ENCODE data around the gene RALGAPA2. TPM values are rescaled to one million over a fixed set of nuclear protein-coding genes. Genes with fewer than 3 reads are reported as not detected.
"Not testable (repeated sequence)": the region's sequence is repeated elsewhere in the genome, so short reads cannot be mapped to it uniquely, and the experiment has no call there.

RALGAPA2 gene
- total RNA-seq, 1 experiment from 2014 or later: 9.8 TPM

DNA sequence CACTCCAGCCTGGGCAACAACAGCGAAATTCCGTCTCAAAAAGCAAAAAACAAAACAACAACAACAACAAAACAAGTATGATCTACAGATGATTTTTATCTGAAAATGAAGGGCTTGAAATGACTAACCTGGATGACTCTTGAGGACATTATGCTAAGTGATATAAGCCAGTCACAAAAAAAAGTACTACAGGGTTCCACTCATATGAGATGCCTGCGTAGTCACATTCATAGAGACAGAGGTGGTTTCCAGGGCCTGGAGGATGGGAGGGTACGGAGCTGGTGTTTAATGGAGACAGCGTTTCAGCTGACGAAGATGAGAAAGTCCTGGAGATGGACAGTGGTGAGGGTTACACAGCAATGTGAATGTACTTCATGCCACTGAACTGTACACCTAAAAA, 352.8 kb downstream of the RALGAPA2 start:
- Histone ChIP-seq H3K79me2 (ENCODE audit: low read length) (no peaks in the 10 kb centered on the region), H3K4me1 (ENCODE audit: insufficient read depth, low read length) (peaks cover 5% of the 10 kb centered on the region; the same call in 1 of the 2 replicates), H3K36me3 (ENCODE audit: low read depth, low read length) (no peaks in the 10 kb centered on the region), H3K9ac (ENCODE audit: low read length) (no peak overlapping the region), H3K4me3 (ENCODE audit: low read length) (no peak overlapping the region), H3K4me2 (ENCODE audit: low read length) (no peak overlapping the region), H3K9me3 (ENCODE audit: low read length) (no peaks in the 10 kb centered on the region), H3K27ac (ENCODE audit: low read length) (no peak overlapping the region), H2AFZ (ENCODE audit: low read length) (no peak overlapping the region), H3F3A (ENCODE audit: low read length, unreplicated experiment) (no peaks in the 10 kb centered on the region), H3K27me3 (ENCODE audit: low read length) (peaks cover 37% of the 10 kb centered on the region), H4K20me1 (ENCODE audit: low read length) (no peaks in the 10 kb centered on the region), H3K9me2 (replicated peaks; ENCODE audit: low read length) (no peaks in the 10 kb centered on the region)
- TF ChIP-seq EZH2phosphoT487 (IDR thresholded peaks at IDR 0.05; ENCODE audit: borderline replicate concordance, low read length): no peak
- TF ChIP-seq EZH2 (IDR thresholded peaks at IDR 0.05; ENCODE audit: low read length, unreplicated experiment): no peak
- TF ChIP-seq CTCF (conservative IDR thresholded peaks at IDR 0.05; ENCODE audit: low read depth, low read length): no peak
- CTCF ChIA-PET: interaction anchor here (0.6 to 1.7 kb wide), 2 partner anchors 48 to 235 kb away, joined by 3 to 10 read pairs; no protein-coding TSS in a partner anchor
- no peak for DNase-seq
- intact Hi-C loops (cut with micrococcal nuclease): loop anchor here (1.0 to 5.0 kb wide), 5 partner anchors 49 to 275 kb away; no protein-coding TSS in a partner anchor
- ATAC-seq: no peak
- POLR2A ChIA-PET (ENCODE audit: unreplicated experiment): no interaction called here
- BruUV-seq (replicated peaks): no TSS peak

- Histone ChIP-seq H3K4me1 (ENCODE audit: insufficient read depth, low read length) (peaks cover 5% of the 10 kb centered on the region; the same call in 1 of the 2 replicates), H3K36me3 (ENCODE audit: low read depth, low read length) (no peaks in the 10 kb centered on the region), H3K79me2 (ENCODE audit: low read length) (no peaks in the 10 kb centered on the region), H3K9ac (ENCODE audit: low read length) (no peak overlapping the region), H3K9me2 (replicated peaks; ENCODE audit: low read length) (no peaks in the 10 kb centered on the region), H2AFZ (ENCODE audit: low read length) (no peak overlapping the region), H3F3A (ENCODE audit: low read length, unreplicated experiment) (no peaks in the 10 kb centered on the region), H3K9me3 (ENCODE audit: low read length) (no peaks in the 10 kb centered on the region), H3K27me3 (ENCODE audit: low read length) (peaks cover 28% of the 10 kb centered on the region), H3K4me2 (ENCODE audit: low read length) (no peak overlapping the region), H3K4me3 (ENCODE audit: low read length) (no peak overlapping the region), H3K27ac (ENCODE audit: low read length) (no peak overlapping the region), H4K20me1 (ENCODE audit: low read length) (no peaks in the 10 kb centered on the region)
- ChIA-PET POLR2A (ENCODE audit: unreplicated experiment) (no interaction called here), CTCF (interaction anchor here (0.9 to 1.7 kb wide), 2 partner anchors 10 to 235 kb away, joined by 4 to 10 read pairs; no protein-coding TSS in a partner anchor)
- no TSS peak for BruUV-seq (replicated peaks)
- intact Hi-C loops (cut with micrococcal nuclease): no loop called here
- TF ChIP-seq EZH2 (IDR thresholded peaks at IDR 0.05; ENCODE audit: low read length, unreplicated experiment): no peak
- no peak for TF ChIP-seq EZH2phosphoT487 (IDR thresholded peaks at IDR 0.05; ENCODE audit: borderline replicate concordance, low read length)
- TF ChIP-seq CTCF (conservative IDR thresholded peaks at IDR 0.05; ENCODE audit: low read depth, low read length): no peak
- ATAC-seq: no peak
- DNase-seq: no peak
Measured at GRCh38 chr20:20358801-20359200, 353.6 kb downstream of the RALGAPA2 start.

DNA sequence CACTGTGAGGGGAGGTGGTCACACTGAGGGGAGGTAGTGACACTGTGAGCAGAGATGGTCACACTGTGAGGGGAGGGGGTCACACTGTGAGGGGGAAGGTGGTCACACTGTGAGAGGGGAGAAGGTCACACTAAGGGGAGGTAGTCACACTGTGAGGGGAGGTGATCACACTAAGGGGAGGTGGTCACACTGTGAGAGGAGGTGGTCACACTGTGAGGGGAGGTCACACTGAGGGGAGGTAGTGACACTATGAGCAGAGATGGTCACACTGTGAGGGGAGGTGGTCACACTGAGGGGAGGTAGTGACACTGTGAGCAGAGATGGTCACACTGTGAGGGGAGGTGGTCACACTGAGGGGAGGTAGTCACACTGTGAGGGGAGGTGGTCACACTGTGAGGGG, 356.9 kb downstream of the RALGAPA2 start:
- H3K9me2 ChIP-seq (replicated peaks; ENCODE audit: low read length); H3F3A ChIP-seq (ENCODE audit: low read length, unreplicated experiment); H4K20me1 ChIP-seq (ENCODE audit: low read length); H3K79me2 ChIP-seq (ENCODE audit: low read length); H3K9ac ChIP-seq (ENCODE audit: low read length); H3K4me2 ChIP-seq (ENCODE audit: low read length); H3K27me3 ChIP-seq (ENCODE audit: low read length); BruUV-seq (replicated peaks); DNase-seq; POLR2A ChIA-PET (ENCODE audit: unreplicated experiment); H2AFZ ChIP-seq (ENCODE audit: low read length); intact Hi-C loops (cut with micrococcal nuclease); CTCF ChIA-PET; H3K4me3 ChIP-seq (ENCODE audit: low read length); ATAC-seq; H3K9me3 ChIP-seq (ENCODE audit: low read length); H3K27ac ChIP-seq (ENCODE audit: low read length); H3K4me1 ChIP-seq (ENCODE audit: insufficient read depth, low read length); H3K36me3 ChIP-seq (ENCODE audit: low read depth, low read length): not testable (repeated sequence)
